GM12878 (cell line): ENCODE measurements around the gene ERG. TPM values are rescaled to one million over a fixed set of nuclear protein-coding genes. Genes with fewer than 3 reads are reported as not detected.

Experiments used
- ATAC-seq: fragments of 200-7000 bp; cut with Tn5 transposase; 3 replicates; pipeline ENCODE4 v1.9.1; 2020; ENCODE audit warnings: mild to moderate bottlenecking, moderate library complexity
- BruUV-seq: library from RNA; stranded (reverse); fragments of 400-500 nt; replicated peaks from 2 replicates; lab custom pipeline; 2021; lab: Mats Ljungman, UMichigan
- CTCF ChIA-PET: fragments of 300-600 bp; sonication (Branson Sonifier 250); formaldehyde crosslinking; extraction: SDS; loops from one replicate; lab custom pipeline; 2021; ENCODE audit warnings: inconsistent platforms; lab: Yijun Ruan, JAX
- POLR2A ChIA-PET: fragments of 350-600 bp; formaldehyde crosslinking; extraction: SDS; loops from one replicate; lab custom pipeline; 2021; ENCODE audit warnings: inconsistent platforms; lab: Charles Lee
- RAD21 ChIA-PET: fragments of 300-600 bp; sonication (Branson Sonifier 250); formaldehyde crosslinking; loops from one replicate; lab custom pipeline; 2023; ENCODE audit warnings: antibody characterized with exemption; ENCODE audit not compliant: unreplicated experiment; lab: Charles Lee
- SMC1A ChIA-PET: fragments of 300-600 bp; sonication (Branson Sonifier 250); formaldehyde crosslinking; loops from one replicate; lab custom pipeline; 2023; ENCODE audit not compliant: unreplicated experiment, uncharacterized antibody; lab: Charles Lee
- DNase-seq: peaks from one replicate; pipeline ENCODE4 v3.0.0-alpha.2; 2011; ENCODE audit warnings: low read depth, low spot score
- FAIRE-seq: peaks from 3 replicates; lab custom pipeline; 2011; peaks lifted over from hg19 to GRCh38; lab: Jason Lieb, UNC
- H2AFZ ChIP-seq: 2 replicates; pipeline ENCODE4 v1.6.0; 2011; ENCODE audit warnings: low read depth, low read length, control low read depth; ENCODE audit not compliant: control insufficient read depth
- H3K27ac ChIP-seq: 2 replicates; pipeline ENCODE4 v1.5.1; 2011; ENCODE audit warnings: control low read depth; ENCODE audit not compliant: control insufficient read depth, insufficient read depth
- H3K27me3 ChIP-seq, 2 experiments: replicated peaks in 1 of 2; 2 replicates each; pipeline versions ENCODE4 v1.6.0 to v1.6.1; 2011; ENCODE audit warnings: low read length in 1 of 2; ENCODE audit not compliant: control insufficient read depth in 2 of 2, insufficient read depth in 2 of 2
- H3K36me3 ChIP-seq, 2 experiments: 2 replicates each; pipeline ENCODE4 v1.5.1; 2011; ENCODE audit warnings: low read length in 1 of 2; ENCODE audit not compliant: control insufficient read depth in 2 of 2, insufficient read depth in 2 of 2
- H3K4me1 ChIP-seq: 2 replicates; pipeline ENCODE4 v1.6.1; 2011; ENCODE audit warnings: mild to moderate bottlenecking, low read length, moderate library complexity, mixed read lengths; ENCODE audit not compliant: control insufficient read depth, insufficient read depth
- H3K4me2 ChIP-seq: 2 replicates; pipeline ENCODE4 v1.6.0; 2011; ENCODE audit warnings: control low read depth; ENCODE audit not compliant: control insufficient read depth, insufficient read depth
- H3K4me3 ChIP-seq: fragments of 200-600 bp; sonication (generic); 2 replicates; pipeline ENCODE4 v1.5.1; 2016
- H3K79me2 ChIP-seq: 2 replicates; pipeline ENCODE4 v1.6.0; 2011; ENCODE audit warnings: low read length; ENCODE audit not compliant: control insufficient read depth, insufficient read depth
- H3K9ac ChIP-seq: 2 replicates; pipeline ENCODE4 v1.8.0; 2011; ENCODE audit warnings: low read length, control low read depth, mixed read lengths; ENCODE audit not compliant: control insufficient read depth, insufficient read depth
- H3K9me3 ChIP-seq: replicated peaks from 3 replicates; pipeline ENCODE4 v1.5.1; 2011; ENCODE audit warnings: mild to moderate bottlenecking, low read length; ENCODE audit not compliant: control insufficient read depth, insufficient read depth
- H4K20me1 ChIP-seq: 2 replicates; pipeline ENCODE4 v1.6.0; 2011; ENCODE audit not compliant: control insufficient read depth, insufficient read depth
- CBFB ChIP-seq: IDR thresholded peaks from 2 replicates; pipeline ENCODE4 v1.6.1; 2016; ENCODE audit warnings: antibody characterized with exemption, low read depth
- EED ChIP-seq: sonication (generic); IDR thresholded peaks from 2 replicates; pipeline ENCODE4 v1.6.1; 2016; ENCODE audit warnings: antibody characterized with exemption, low read depth
- HDAC6 ChIP-seq: fragments of 200-600 bp; sonication (generic); IDR thresholded peaks from one replicate; pipeline ENCODE4 v1.8.0; 2017; ENCODE audit warnings: antibody characterized with exemption; ENCODE audit not compliant: unreplicated experiment
- IKZF2 ChIP-seq, 2 experiments: fragments of 450-650 bp; IDR thresholded peaks; 2 replicates each; pipeline ENCODE4 v1.6.1; 2017; ENCODE audit warnings: mild to moderate bottlenecking in 2 of 2, moderate library complexity in 2 of 2
- MYB ChIP-seq: fragments of 150-350 bp; IDR thresholded peaks from 2 replicates; pipeline ENCODE4 v1.6.1; 2014; ENCODE audit warnings: mild to moderate bottlenecking, low read depth, low read length, borderline replicate concordance
- NBN ChIP-seq: fragments of 450-650 bp; IDR thresholded peaks from 2 replicates; pipeline ENCODE4 v1.6.1; 2016
- NKRF ChIP-seq: fragments of 450-650 bp; conservative IDR thresholded peaks from 2 replicates; pipeline ENCODE4 v1.6.1; 2017; ENCODE audit warnings: mild to moderate bottlenecking, moderate library complexity
- RAD21 ChIP-seq: IDR thresholded peaks from 2 replicates; pipeline ENCODE4 v1.6.1; 2011; ENCODE audit warnings: mild to moderate bottlenecking, low read depth, low read length, moderate library complexity; ENCODE audit not compliant: insufficient read depth
- ZBTB11 ChIP-seq: fragments of 450-650 bp; formaldehyde crosslinking; IDR thresholded peaks from 2 replicates; pipeline ENCODE4 v1.5.0; 2022; ENCODE audit warnings: mild to moderate bottlenecking, missing genetic modification characterization
- WGBS: methylation state at CpG from one replicate; pipeline ENCODE4 v1.1.6; 2016; ENCODE audit warnings: low lambda C conversion rate; ENCODE audit not compliant: insufficient replicate concordance, insufficient coverage; ENCODE audit errors: missing lambda C conversion rate; 5-methylcytosine and 5-hydroxymethylcytosine counted together
- in situ Hi-C: fragments of 300-500 bp; cut with MboI; formaldehyde crosslinking; loops from 9 replicates; pipeline ENCODE4 v1.14.3; 2018; ENCODE audit warnings: mixed read lengths
- intact Hi-C: fragments of 100-400 bp; cut with micrococcal nuclease; formaldehyde crosslinking; loops from one replicate; pipeline ENCODE4 v1.14.2; 2022; ENCODE audit not compliant: unreplicated experiment
- polyA plus RNA-seq, 11 experiments: library from polyadenylated mRNA; depleted of rRNA in 4 of 11; unstranded in 6 of 11; stranded (reverse) in 5 of 11; fragments of >200 nt; fragmentation: Nextera tagmentation in 4 of 11; fragmentation: Illumina TruSeq in 1 of 11; extraction: Ambion mirVana in 4 of 11; extraction: Trizol in 1 of 11; gene quantifications; 1 replicate in 1 of 11; 2 replicates in 10 of 11; pipeline versions ENCODE4 v1.2.1 to v1.2.3, GENCODE V29; 2011 to 2016; ENCODE audit warnings: inconsistent platforms in 2 of 11, missing spikeins in 2 of 11, low read depth in 1 of 11
- total RNA-seq, 4 experiments: library from RNA; depleted of rRNA in 3 of 4; stranded (reverse); fragments of >200 nt in 3 of 4; fragmentation: Illumina TruSeq in 1 of 4; extraction: Trizol in 1 of 4; gene quantifications; 2 replicates each; pipeline versions ENCODE4 v1.2.1 to v1.2.3, GENCODE V29; 2013 to 2021
- TF ChIP-seq, protein P1 (sequence below): fragments of 150-350 bp; IDR thresholded peaks from 2 replicates; pipeline ENCODE4 v1.6.1; 2016; ENCODE audit warnings: low read depth, low read length
- TF ChIP-seq, protein P2 (sequence below): fragments of 450-650 bp; IDR thresholded peaks from 2 replicates; pipeline ENCODE4 v1.6.1; 2018; ENCODE audit warnings: borderline replicate concordance, mild to moderate bottlenecking; ENCODE audit not compliant: partially characterized antibody

The ERG gene
- total and polyA plus RNA-seq, 10 of the 15 experiments (the other 5 are each of a cell fraction or from before 2014, with no cell fraction given) = not detected

GRCh38 chr21:38542263-38542662, 44.0 kb upstream of the ERG start (continued):
- TF ChIP-seq NKRF = no peak
- no peak for TF ChIP-seq IKZF2 (IDR thresholded peaks at IDR 0.05)
- TF ChIP-seq, protein P1, sequence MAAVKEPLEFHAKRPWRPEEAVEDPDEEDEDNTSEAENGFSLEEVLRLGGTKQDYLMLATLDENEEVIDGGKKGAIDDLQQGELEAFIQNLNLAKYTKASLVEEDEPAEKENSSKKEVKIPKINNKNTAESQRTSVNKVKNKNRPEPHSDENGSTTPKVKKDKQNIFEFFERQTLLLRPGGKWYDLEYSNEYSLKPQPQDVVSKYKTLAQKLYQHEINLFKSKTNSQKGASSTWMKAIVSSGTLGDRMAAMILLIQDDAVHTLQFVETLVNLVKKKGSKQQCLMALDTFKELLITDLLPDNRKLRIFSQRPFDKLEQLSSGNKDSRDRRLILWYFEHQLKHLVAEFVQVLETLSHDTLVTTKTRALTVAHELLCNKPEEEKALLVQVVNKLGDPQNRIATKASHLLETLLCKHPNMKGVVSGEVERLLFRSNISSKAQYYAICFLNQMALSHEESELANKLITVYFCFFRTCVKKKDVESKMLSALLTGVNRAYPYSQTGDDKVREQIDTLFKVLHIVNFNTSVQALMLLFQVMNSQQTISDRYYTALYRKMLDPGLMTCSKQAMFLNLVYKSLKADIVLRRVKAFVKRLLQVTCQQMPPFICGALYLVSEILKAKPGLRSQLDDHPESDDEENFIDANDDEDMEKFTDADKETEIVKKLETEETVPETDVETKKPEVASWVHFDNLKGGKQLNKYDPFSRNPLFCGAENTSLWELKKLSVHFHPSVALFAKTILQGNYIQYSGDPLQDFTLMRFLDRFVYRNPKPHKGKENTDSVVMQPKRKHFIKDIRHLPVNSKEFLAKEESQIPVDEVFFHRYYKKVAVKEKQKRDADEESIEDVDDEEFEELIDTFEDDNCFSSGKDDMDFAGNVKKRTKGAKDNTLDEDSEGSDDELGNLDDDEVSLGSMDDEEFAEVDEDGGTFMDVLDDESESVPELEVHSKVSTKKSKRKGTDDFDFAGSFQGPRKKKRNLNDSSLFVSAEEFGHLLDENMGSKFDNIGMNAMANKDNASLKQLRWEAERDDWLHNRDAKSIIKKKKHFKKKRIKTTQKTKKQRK = no peak
- no peak for TF ChIP-seq MYB
- no peak for TF ChIP-seq NBN

- SMC1A ChIA-PET = no interaction called here
- no TSS peak for BruUV-seq
- ATAC-seq (no peak), FAIRE-seq (no peak), DNase-seq (no peak)
- Histone ChIP-seq H3K27me3 (no peaks in the 10 kb centered on the region), H4K20me1 (no peaks in the 10 kb centered on the region), H3K4me1 (no peaks in the 10 kb centered on the region), H3K9ac (no peak overlapping the region), H3K4me3 (no peak overlapping the region), H3K36me3 (no peaks in the 10 kb centered on the region), H3K4me2 (no peak overlapping the region), H2AFZ (no peak overlapping the region), H3K79me2 (no peaks in the 10 kb centered on the region), H3K9me3 (no peaks in the 10 kb centered on the region), H3K27ac (no peak overlapping the region)
- POLR2A ChIA-PET = no interaction called here
- RAD21 ChIA-PET = no interaction called here
- 0% methylated on average over 1 of the region's 1 CpG for WGBS
- CTCF ChIA-PET = no interaction called here
- intact Hi-C loops (no loop called here), in situ Hi-C loops (no loop called here)
- TF ChIP-seq ZBTB11 = no peak
- TF ChIP-seq RAD21 = no peak
- TF ChIP-seq, protein P2, sequence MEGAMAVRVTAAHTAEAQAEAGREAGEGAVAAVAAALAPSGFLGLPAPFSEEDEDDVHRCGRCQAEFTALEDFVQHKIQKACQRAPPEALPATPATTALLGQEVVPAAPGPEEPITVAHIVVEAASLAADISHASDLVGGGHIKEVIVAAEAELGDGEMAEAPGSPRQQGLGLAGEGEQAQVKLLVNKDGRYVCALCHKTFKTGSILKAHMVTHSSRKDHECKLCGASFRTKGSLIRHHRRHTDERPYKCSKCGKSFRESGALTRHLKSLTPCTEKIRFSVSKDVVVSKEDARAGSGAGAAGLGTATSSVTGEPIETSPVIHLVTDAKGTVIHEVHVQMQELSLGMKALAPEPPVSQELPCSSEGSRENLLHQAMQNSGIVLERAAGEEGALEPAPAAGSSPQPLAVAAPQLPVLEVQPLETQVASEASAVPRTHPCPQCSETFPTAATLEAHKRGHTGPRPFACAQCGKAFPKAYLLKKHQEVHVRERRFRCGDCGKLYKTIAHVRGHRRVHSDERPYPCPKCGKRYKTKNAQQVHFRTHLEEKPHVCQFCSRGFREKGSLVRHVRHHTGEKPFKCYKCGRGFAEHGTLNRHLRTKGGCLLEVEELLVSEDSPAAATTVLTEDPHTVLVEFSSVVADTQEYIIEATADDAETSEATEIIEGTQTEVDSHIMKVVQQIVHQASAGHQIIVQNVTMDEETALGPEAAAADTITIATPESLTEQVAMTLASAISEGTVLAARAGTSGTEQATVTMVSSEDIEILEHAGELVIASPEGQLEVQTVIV = no peak
- TF ChIP-seq CBFB = no peak
- TF ChIP-seq HDAC6 = no peak
- TF ChIP-seq EED = no peak
Measured at GRCh38 chr21:38538353-38538752, 40.1 kb upstream of the ERG start.
